OCI-LY1 (cell line): Measurements from ENCODE around the gene SLC12A5.

Experiments used
- H2AFZ ChIP-seq: fragments of 200-600 bp; sonication (generic), shearing (Covaris generic); 2 replicates; pipeline ENCODE4 v1.6.0; 2014; ENCODE audit warnings: antibody characterized with exemption, mild to moderate bottlenecking, low read length
- H3F3A ChIP-seq: fragments of 200-600 bp; sonication (generic), shearing (Covaris generic); 2 replicates; pipeline ENCODE4 v1.6.0; 2014; ENCODE audit warnings: mild to moderate bottlenecking, antibody characterized with exemption, low read length, moderate library complexity; ENCODE audit not compliant: insufficient read depth
- H3K27ac ChIP-seq: fragments of 200-600 bp; sonication (generic); 2 replicates; pipeline ENCODE4 v1.5.1; 2014; ENCODE audit warnings: low read length, mixed run types, mild to moderate bottlenecking, low read depth; ENCODE audit not compliant: poor library complexity, severe bottlenecking
- H3K27me3 ChIP-seq: fragments of 200-600 bp; sonication (generic); 2 replicates; pipeline ENCODE4 v1.6.0; 2014; ENCODE audit warnings: antibody characterized with exemption, mild to moderate bottlenecking, low read length, moderate library complexity; ENCODE audit not compliant: insufficient read depth
- H3K36me3 ChIP-seq: fragments of 200-600 bp; sonication (generic); 2 replicates; pipeline ENCODE4 v1.6.1; 2014; ENCODE audit warnings: mild to moderate bottlenecking, antibody characterized with exemption, low read length, moderate library complexity, mixed read lengths; ENCODE audit not compliant: insufficient read depth
- H3K4me1 ChIP-seq: fragments of 200-600 bp; sonication (generic); 2 replicates; pipeline ENCODE4 v1.5.1; 2014; ENCODE audit warnings: mild to moderate bottlenecking, low read length, moderate library complexity; ENCODE audit not compliant: insufficient read depth, severe bottlenecking
- H3K4me2 ChIP-seq: fragments of 200-600 bp; sonication (generic), shearing (Covaris generic); 2 replicates; pipeline ENCODE4 v1.6.1; 2014; ENCODE audit warnings: low read length
- H3K4me3 ChIP-seq: fragments of 200-600 bp; sonication (generic); 2 replicates; pipeline ENCODE4 v1.5.1; 2014; ENCODE audit warnings: low read length, low read depth, mild to moderate bottlenecking, mixed read lengths; ENCODE audit not compliant: poor library complexity, severe bottlenecking
- H3K79me2 ChIP-seq: fragments of 200-600 bp; shearing (Covaris generic); 2 replicates; pipeline ENCODE4 v1.6.1; 2016; ENCODE audit warnings: mixed run types, low read length, mixed read lengths; ENCODE audit not compliant: insufficient read depth
- H3K9ac ChIP-seq: fragments of 200-600 bp; sonication (generic), shearing (Covaris generic); 2 replicates; pipeline ENCODE4 v1.6.1; 2014; ENCODE audit warnings: mild to moderate bottlenecking, low read length, mixed read lengths
- H3K9me2 ChIP-seq: fragments of 200-600 bp; sonication (generic), shearing (Covaris generic); 2 replicates; pipeline ENCODE4 v1.6.1; 2014; ENCODE audit warnings: low read depth, mild to moderate bottlenecking, low read length, mixed read lengths
- H3K9me3 ChIP-seq: fragments of 200-600 bp; shearing (Covaris generic); 2 replicates; pipeline ENCODE4 v1.6.1; 2014; ENCODE audit warnings: low read length, mixed read lengths
- H4K20me1 ChIP-seq: fragments of 200-600 bp; sonication (generic), shearing (Covaris generic); 2 replicates; pipeline ENCODE4 v1.6.0; 2016; ENCODE audit warnings: mild to moderate bottlenecking, low read length; ENCODE audit not compliant: insufficient read depth
- EZH2 ChIP-seq: fragments of 200-600 bp; sonication (generic), shearing (Covaris generic); IDR thresholded peaks from 2 replicates; pipeline ENCODE4 v1.8.0; 2017; ENCODE audit warnings: borderline replicate concordance, mixed run types, mild to moderate bottlenecking, antibody characterized with exemption, low read length, moderate library complexity, mixed read lengths
- TF ChIP-seq, protein P1 (sequence below): fragments of 200-600 bp; sonication (generic), shearing (Covaris generic); IDR thresholded peaks from 2 replicates; pipeline ENCODE4 v1.5.1; 2017; ENCODE audit warnings: mild to moderate bottlenecking, antibody characterized with exemption, low read length, moderate library complexity, mixed read lengths

Gene SLC12A5

DNA sequence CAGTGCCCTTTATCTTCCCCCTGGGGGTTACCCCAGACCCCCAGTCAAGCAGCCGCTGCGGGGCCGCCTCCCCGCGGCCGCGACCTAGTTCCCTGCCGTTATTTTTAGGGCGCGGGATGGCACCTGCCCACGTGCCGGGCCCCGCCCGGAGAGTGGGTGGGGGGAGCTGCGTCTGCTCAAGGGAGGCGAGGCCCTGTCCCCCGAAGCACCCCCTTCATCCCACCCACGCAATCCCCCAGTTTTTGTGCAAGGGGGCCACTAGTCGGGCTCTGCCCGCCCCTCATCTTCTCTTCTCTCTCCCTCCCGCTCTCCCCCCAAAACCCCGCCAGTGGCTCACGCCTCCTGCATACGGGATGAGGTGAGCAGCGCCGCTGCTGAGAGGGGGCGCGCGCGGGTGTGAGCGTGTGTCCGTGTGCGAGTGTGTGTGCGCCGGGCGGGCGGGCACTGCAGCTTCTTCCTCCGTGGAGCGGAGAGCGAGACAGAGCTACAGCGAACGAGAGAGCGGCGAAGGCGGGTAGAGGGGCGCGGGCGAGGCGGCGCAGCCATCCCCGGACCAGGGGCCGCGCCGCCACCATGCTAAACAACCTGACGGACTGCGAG lies at the start of gene SLC12A5:
SLC12A5 (plus strand) TSS at position 444 of the 600 bp plus-strand sequence; CDS start at position 574, 130 bp downstream.
- H3K27me3 ChIP-seq = no peaks in the 10 kb centered on the region
- no peak within 1 kb of the TSS for H3K4me3 ChIP-seq
- H2AFZ ChIP-seq = no peak within 1 kb of the TSS
- H4K20me1 ChIP-seq = no peaks in the 10 kb centered on the region
- H3K79me2 ChIP-seq = no peaks in the 10 kb centered on the region
- TF ChIP-seq EZH2 = no peak
- TF ChIP-seq, protein P1, sequence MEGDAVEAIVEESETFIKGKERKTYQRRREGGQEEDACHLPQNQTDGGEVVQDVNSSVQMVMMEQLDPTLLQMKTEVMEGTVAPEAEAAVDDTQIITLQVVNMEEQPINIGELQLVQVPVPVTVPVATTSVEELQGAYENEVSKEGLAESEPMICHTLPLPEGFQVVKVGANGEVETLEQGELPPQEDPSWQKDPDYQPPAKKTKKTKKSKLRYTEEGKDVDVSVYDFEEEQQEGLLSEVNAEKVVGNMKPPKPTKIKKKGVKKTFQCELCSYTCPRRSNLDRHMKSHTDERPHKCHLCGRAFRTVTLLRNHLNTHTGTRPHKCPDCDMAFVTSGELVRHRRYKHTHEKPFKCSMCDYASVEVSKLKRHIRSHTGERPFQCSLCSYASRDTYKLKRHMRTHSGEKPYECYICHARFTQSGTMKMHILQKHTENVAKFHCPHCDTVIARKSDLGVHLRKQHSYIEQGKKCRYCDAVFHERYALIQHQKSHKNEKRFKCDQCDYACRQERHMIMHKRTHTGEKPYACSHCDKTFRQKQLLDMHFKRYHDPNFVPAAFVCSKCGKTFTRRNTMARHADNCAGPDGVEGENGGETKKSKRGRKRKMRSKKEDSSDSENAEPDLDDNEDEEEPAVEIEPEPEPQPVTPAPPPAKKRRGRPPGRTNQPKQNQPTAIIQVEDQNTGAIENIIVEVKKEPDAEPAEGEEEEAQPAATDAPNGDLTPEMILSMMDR = no peak
- H3K4me1 ChIP-seq = no peaks in the 10 kb centered on the region
- H3K9me3 ChIP-seq = no peaks in the 10 kb centered on the region
- no peaks in the 10 kb centered on the region for H3K9me2 ChIP-seq
- H3K36me3 ChIP-seq = no peaks in the 10 kb centered on the region
- no peaks in the 10 kb centered on the region for H3F3A ChIP-seq
- H3K9ac ChIP-seq = no peak within 1 kb of the TSS
- H3K4me2 ChIP-seq = no peak within 1 kb of the TSS
- H3K27ac ChIP-seq = no peak within 1 kb of the TSS

DNA sequence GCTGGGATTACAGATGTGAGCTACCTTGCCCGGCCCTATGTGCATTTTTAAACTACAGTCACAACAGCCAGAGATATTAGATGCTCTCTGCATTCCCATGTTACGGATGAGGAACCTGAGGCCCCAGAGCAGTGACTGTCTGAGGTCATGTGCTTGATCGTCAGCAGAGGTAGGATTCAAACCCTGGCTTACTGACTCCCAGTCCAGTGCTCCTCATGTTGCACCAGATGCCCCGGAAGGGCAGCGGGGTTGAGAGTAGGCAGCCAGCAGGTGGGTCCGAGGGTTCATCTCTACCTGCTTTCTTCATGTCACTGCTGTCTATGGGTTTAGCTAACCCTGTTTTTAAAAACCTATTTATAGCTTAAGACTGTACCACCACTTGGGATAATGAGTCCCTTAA lies 47.8 kb upstream of the SLC12A5 start:
- no peaks in the 10 kb centered on the region for H4K20me1 ChIP-seq
- no peaks in the 10 kb centered on the region for H3K27me3 ChIP-seq

DNA sequence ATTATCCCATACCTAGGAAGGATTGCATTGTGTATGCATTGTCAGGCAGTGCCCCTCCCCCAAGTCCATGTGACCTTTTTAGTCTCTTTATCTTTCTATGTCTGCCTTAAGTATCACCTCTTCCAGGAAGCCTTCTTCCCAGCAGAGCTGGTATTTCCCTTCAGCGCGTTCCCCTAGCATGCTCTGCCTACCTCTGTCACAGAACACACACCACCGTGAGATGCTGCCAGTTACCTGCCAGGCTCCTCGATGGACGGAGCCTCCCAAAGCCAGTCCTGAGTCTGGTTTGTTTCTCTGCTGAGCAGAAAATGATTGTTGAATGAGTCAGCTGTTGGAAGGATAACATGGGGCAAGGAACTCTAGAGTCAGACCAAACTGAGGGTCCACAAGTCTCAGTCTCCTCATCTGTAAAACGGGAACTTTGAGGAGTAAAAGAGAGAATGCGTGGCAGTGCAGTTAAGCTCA lies 45.7 kb upstream of the SLC12A5 start:
- Histone ChIP-seq H3K4me3 (no peak overlapping the region), H3K27me3 (no peaks in the 10 kb centered on the region), H3K4me1 (no peaks in the 10 kb centered on the region), H3K36me3 (no peaks in the 10 kb centered on the region), H4K20me1 (no peaks in the 10 kb centered on the region), H3K79me2 (no peaks in the 10 kb centered on the region), H3K4me2 (no peak overlapping the region), H3K9me2 (no peaks in the 10 kb centered on the region), H3K9ac (no peak overlapping the region), H3F3A (no peaks in the 10 kb centered on the region), H2AFZ (no peak overlapping the region), H3K9me3 (no peaks in the 10 kb centered on the region), H3K27ac (no peak overlapping the region)
- TF ChIP-seq EZH2 = no peak
- TF ChIP-seq, protein P1 = no peak

More for the DNA sequence above, 47.8 kb upstream of the SLC12A5 start:
- Histone ChIP-seq H3K36me3 (no peaks in the 10 kb centered on the region), H3K4me2 (no peak overlapping the region), H3F3A (no peaks in the 10 kb centered on the region), H2AFZ (no peak overlapping the region), H3K9me2 (no peaks in the 10 kb centered on the region), H3K9ac (no peak overlapping the region), H3K4me1 (no peaks in the 10 kb centered on the region), H3K9me3 (no peaks in the 10 kb centered on the region), H3K27ac (no peak overlapping the region), H3K79me2 (no peaks in the 10 kb centered on the region), H3K4me3 (no peak overlapping the region)
- TF ChIP-seq, protein P1 = no peak
- no peak for TF ChIP-seq EZH2
